Lower leg skin (tissue), 3 donors: Measurements from ENCODE around the gene ECT2.

ENCODE experiments used
- CTCF ChIP-seq, 3 donors: fragments of 450-650 bp; IDR thresholded peaks; one replicate each; pipeline ENCODE4 v1.5.1; 2016; ENCODE audit warnings: antibody characterized with exemption in 3 of 3, mild to moderate bottlenecking in 3 of 3, moderate library complexity in 2 of 3
- POLR2A ChIP-seq, 2 donors: fragments of 450-650 bp; IDR thresholded peaks; one replicate each; pipeline ENCODE4 v1.6.1; 2016 to 2017; ENCODE audit warnings: antibody characterized with exemption in 2 of 2, mild to moderate bottlenecking in 1 of 2, moderate library complexity in 1 of 2

GRCh38 chr3:172847292-172847691, 96.8 kb downstream of the ECT2 start:
- TF ChIP-seq CTCF (IDR thresholded peaks at IDR 0.05) (no peak), POLR2A (IDR thresholded peaks at IDR 0.05) (no peak)
